ENCODE data around the gene UBE2E2. TPM values are rescaled to one million over a fixed set of nuclear protein-coding genes. Genes with fewer than 3 reads are reported as not detected.

Gene UBE2E2
- total and polyA plus RNA-seq, 2 of the 13 experiments (the other 11 are each of a cell fraction or from before 2014, with no cell fraction given), result 0.77 to 1.5 TPM

DNA sequence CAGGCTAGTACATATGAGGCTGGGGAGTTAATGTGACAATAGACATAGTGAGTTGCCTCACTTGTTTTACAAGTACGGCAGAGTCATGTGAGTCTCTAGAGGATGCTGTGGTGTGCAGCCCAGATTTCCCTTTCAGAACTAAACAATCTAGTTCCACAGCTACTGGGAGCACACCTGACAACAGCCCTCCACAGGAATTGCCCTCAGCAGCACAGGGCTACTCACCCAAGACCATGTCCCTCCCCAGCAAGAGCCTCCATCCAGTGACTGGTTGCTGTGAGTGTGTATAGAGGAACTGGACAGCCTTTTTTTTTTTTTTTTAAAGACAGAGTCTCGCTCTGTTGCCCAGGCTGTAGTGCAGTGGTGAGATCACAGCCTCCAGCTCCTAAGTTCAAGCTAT is 40.2 kb upstream of the UBE2E2 start (continued):
- TF ChIP-seq, protein P1, sequence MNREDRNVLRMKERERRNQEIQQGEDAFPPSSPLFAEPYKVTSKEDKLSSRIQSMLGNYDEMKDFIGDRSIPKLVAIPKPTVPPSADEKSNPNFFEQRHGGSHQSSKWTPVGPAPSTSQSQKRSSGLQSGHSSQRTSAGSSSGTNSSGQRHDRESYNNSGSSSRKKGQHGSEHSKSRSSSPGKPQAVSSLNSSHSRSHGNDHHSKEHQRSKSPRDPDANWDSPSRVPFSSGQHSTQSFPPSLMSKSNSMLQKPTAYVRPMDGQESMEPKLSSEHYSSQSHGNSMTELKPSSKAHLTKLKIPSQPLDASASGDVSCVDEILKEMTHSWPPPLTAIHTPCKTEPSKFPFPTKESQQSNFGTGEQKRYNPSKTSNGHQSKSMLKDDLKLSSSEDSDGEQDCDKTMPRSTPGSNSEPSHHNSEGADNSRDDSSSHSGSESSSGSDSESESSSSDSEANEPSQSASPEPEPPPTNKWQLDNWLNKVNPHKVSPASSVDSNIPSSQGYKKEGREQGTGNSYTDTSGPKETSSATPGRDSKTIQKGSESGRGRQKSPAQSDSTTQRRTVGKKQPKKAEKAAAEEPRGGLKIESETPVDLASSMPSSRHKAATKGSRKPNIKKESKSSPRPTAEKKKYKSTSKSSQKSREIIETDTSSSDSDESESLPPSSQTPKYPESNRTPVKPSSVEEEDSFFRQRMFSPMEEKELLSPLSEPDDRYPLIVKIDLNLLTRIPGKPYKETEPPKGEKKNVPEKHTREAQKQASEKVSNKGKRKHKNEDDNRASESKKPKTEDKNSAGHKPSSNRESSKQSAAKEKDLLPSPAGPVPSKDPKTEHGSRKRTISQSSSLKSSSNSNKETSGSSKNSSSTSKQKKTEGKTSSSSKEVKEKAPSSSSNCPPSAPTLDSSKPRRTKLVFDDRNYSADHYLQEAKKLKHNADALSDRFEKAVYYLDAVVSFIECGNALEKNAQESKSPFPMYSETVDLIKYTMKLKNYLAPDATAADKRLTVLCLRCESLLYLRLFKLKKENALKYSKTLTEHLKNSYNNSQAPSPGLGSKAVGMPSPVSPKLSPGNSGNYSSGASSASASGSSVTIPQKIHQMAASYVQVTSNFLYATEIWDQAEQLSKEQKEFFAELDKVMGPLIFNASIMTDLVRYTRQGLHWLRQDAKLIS (CRISPR knock-in tag; IDR thresholded peaks at IDR 0.05), result no peak
- TF ChIP-seq, protein P2, sequence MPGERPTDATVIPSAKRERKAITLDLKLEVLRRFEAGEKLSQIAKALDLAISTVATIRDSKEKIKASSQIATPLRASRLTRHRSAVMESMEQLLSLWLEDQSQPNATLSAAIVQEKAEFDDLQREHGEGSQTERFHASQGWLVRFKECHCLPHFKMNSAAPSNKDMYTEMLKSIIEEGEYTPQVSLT (CRISPR knock-in tag; IDR thresholded peaks at IDR 0.05; ENCODE audit: borderline replicate concordance, low read depth), result no peak

DNA sequence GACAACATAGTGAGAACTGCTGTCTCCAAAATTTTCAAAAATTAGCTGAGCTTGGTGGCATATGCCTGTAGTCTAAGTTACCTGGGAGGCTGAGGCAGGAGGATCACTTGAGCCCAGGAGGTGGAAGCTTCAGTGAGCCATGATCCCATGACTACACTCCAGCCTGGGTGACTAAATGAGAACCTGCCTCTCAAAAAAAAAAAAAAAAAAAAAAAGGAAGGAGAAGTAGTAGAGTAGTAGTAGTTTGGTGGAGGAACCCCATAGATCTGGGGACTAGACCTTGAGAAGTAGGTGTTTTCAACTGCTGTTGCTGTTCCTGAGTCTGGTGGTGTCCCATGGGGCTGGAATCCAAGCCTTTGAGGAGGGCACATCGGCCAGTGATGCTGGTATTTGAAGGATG is 38.4 kb upstream of the UBE2E2 start:
- Histone ChIP-seq H4K20me1 (ENCODE audit: insufficient read depth, low read length) (no peaks in the 10 kb centered on the region), H3K9ac (ENCODE audit: insufficient read depth, low read depth, low read length) (no peak overlapping the region), H3K4me3 (replicated peaks in 1 of 3; ENCODE audit: insufficient read depth in 1 of 3, low read depth in 2 of 3, low read length in 3 of 3) (no peak overlapping the region), H3K27ac (ENCODE audit: extremely low read length, insufficient read depth, low read length) (no peak overlapping the region), H3K4me2 (ENCODE audit: low read depth, low read length) (no peak overlapping the region), H2AFZ (ENCODE audit: low read length) (no peak overlapping the region), H3K9me3 (ENCODE audit: low read length) (no peaks in the 10 kb centered on the region), H3K36me3 (replicated peaks in 1 of 2; ENCODE audit: control insufficient read depth in 1 of 2, insufficient read depth in 2 of 2, low read length in 2 of 2) (no peaks in the 10 kb centered on the region), H3K4me1 (ENCODE audit: insufficient read depth, low read length) (no peaks in the 10 kb centered on the region), H3K27me3 (ENCODE audit: control insufficient read depth in 1 of 2, insufficient read depth in 2 of 2, low read length in 2 of 2) (0 out of 5 replicates have a peak, but pooled peaks cover 0 to 3% of the 10 kb centered on the region in 2 experiments), H3K79me2 (ENCODE audit: insufficient read depth, low read length) (no peaks in the 10 kb centered on the region)
- intact Hi-C loops (cut with micrococcal nuclease; ENCODE audit: unreplicated experiment), result no loop called here
- no peak for ATAC-seq
- ChIA-PET CTCF (ENCODE audit: low intra/inter-chr PET ratio, low total read pairs) (no interaction called here), POLR2A (no interaction called here)
- 0% methylated on average over 1 of the region's 1 CpG for whole genome bisulfite sequencing (ENCODE audit: low lambda C conversion rate)
- in situ Hi-C loops (cut with HindIII; ENCODE audit: extremely low pct_ligation_motif_present, low pct_unique_long_range_greater_than_20kb), result no loop called here
- DNase-seq (ENCODE audit: low spot score), result no peak
- FAIRE-seq, result no peak
- BruUV-seq (replicated peaks), result no TSS peak
- TF ChIP-seq, protein P3, sequence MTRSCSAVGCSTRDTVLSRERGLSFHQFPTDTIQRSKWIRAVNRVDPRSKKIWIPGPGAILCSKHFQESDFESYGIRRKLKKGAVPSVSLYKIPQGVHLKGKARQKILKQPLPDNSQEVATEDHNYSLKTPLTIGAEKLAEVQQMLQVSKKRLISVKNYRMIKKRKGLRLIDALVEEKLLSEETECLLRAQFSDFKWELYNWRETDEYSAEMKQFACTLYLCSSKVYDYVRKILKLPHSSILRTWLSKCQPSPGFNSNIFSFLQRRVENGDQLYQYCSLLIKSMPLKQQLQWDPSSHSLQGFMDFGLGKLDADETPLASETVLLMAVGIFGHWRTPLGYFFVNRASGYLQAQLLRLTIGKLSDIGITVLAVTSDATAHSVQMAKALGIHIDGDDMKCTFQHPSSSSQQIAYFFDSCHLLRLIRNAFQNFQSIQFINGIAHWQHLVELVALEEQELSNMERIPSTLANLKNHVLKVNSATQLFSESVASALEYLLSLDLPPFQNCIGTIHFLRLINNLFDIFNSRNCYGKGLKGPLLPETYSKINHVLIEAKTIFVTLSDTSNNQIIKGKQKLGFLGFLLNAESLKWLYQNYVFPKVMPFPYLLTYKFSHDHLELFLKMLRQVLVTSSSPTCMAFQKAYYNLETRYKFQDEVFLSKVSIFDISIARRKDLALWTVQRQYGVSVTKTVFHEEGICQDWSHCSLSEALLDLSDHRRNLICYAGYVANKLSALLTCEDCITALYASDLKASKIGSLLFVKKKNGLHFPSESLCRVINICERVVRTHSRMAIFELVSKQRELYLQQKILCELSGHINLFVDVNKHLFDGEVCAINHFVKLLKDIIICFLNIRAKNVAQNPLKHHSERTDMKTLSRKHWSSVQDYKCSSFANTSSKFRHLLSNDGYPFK (CRISPR knock-in tag; IDR thresholded peaks at IDR 0.05; ENCODE audit: borderline replicate concordance), result no peak
- TF ChIP-seq, protein P4, sequence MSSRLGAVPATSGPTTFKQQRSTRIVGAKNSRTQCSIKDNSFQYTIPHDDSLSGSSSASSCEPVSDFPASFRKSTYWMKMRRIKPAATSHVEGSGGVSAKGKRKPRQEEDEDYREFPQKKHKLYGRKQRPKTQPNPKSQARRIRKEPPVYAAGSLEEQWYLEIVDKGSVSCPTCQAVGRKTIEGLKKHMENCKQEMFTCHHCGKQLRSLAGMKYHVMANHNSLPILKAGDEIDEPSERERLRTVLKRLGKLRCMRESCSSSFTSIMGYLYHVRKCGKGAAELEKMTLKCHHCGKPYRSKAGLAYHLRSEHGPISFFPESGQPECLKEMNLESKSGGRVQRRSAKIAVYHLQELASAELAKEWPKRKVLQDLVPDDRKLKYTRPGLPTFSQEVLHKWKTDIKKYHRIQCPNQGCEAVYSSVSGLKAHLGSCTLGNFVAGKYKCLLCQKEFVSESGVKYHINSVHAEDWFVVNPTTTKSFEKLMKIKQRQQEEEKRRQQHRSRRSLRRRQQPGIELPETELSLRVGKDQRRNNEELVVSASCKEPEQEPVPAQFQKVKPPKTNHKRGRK (CRISPR knock-in tag; IDR thresholded peaks at IDR 0.05), result no peak
- TF ChIP-seq ZNF703 (CRISPR knock-in tag; IDR thresholded peaks at IDR 0.05; ENCODE audit: borderline replicate concordance) (no peak), ZNF468 (CRISPR knock-in tag; IDR thresholded peaks at IDR 0.05) (no peak)
- TF ChIP-seq, protein P5, sequence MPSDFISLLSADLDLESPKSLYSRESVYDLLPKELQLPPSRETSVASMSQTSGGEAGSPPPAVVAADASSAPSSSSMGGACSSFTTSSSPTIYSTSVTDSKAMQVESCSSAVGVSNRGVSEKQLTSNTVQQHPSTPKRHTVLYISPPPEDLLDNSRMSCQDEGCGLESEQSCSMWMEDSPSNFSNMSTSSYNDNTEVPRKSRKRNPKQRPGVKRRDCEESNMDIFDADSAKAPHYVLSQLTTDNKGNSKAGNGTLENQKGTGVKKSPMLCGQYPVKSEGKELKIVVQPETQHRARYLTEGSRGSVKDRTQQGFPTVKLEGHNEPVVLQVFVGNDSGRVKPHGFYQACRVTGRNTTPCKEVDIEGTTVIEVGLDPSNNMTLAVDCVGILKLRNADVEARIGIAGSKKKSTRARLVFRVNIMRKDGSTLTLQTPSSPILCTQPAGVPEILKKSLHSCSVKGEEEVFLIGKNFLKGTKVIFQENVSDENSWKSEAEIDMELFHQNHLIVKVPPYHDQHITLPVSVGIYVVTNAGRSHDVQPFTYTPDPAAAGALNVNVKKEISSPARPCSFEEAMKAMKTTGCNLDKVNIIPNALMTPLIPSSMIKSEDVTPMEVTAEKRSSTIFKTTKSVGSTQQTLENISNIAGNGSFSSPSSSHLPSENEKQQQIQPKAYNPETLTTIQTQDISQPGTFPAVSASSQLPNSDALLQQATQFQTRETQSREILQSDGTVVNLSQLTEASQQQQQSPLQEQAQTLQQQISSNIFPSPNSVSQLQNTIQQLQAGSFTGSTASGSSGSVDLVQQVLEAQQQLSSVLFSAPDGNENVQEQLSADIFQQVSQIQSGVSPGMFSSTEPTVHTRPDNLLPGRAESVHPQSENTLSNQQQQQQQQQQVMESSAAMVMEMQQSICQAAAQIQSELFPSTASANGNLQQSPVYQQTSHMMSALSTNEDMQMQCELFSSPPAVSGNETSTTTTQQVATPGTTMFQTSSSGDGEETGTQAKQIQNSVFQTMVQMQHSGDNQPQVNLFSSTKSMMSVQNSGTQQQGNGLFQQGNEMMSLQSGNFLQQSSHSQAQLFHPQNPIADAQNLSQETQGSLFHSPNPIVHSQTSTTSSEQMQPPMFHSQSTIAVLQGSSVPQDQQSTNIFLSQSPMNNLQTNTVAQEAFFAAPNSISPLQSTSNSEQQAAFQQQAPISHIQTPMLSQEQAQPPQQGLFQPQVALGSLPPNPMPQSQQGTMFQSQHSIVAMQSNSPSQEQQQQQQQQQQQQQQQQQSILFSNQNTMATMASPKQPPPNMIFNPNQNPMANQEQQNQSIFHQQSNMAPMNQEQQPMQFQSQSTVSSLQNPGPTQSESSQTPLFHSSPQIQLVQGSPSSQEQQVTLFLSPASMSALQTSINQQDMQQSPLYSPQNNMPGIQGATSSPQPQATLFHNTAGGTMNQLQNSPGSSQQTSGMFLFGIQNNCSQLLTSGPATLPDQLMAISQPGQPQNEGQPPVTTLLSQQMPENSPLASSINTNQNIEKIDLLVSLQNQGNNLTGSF (CRISPR knock-in tag; IDR thresholded peaks at IDR 0.05), result no peak

All from HepG2 (cell line).